GM11168 (cell line): ENCODE results near the gene RPS6KA5.

Experiments
- in situ Hi-C: fragments of 300-500 bp; cut with MboI; formaldehyde crosslinking; loops from one replicate; pipeline ENCODE4 v1.12.0; 2022; ENCODE audit warnings: low sequenced_read_pairs; ENCODE audit not compliant: unreplicated experiment

Gene RPS6KA5

DNA sequence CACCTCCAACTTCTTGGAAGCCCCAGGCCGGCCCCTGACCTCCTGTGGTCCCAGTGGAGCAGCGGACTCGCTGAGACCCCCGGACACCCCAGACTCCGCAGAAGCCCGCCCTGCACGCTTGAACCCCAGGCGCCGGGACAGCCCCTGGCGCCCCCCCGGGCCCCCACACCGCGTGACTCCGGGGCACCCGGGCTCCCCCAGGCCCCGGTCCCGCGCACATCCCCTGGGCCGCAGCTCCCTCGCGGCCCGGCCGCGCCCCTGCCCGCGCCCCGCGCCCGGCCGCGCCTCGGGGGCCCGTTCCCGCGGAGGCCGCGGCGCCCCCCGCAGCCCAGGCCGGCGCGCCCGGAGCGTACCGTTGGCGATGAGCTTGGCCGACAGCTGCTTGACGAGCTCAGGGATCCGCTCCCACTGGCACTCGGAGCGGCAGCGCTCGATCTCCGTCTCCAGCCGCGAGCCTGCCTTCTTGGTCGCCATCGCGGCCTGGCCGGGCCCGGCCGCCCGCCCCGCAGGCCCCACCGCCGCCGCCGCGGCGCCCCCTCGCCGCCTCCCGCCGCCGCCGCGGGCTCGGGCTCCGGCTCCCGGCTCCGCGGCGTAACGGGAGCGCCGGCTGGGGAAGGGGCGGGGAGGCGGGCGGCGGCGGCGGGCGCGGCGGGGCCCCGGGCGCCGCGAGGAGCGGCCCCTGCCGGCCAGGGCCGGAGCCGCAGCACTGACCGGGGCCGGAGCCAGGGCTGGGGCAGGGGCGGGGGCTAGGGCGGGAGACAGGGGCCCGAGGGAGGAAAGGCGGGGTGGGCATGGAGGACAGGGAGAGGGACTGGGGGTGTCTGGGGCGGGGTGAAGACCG is 244.4 kb downstream of the RPS6KA5 start, which contains the start of gene TTC7B:
Gene TTC7B, minus strand, starts transcription at position 609 of the 841 bp plus-strand sequence. Its CDS starts 135 bp downstream, at position 474.
- in situ Hi-C loops, result no loop called here

DNA sequence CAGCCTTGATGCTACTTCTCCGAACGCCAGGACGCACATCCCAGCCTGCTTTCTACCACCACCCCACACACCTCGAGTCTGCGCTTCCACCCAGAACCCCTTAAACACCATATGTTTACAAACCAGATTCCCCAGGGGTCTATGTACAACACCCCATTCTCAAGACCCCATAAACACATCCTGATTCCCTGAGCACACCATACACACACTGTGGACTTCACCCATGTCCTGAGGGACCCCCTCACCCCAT is 244.9 kb downstream of the RPS6KA5 start:
- in situ Hi-C loops, result no loop called here

- in situ Hi-C loops, result no loop called here
Measured at GRCh38 chr14:90814806-90815571, 245.5 kb downstream of the RPS6KA5 start.

GRCh38 chr14:90813442-90813841 is 247.0 kb downstream of the RPS6KA5 start:
- in situ Hi-C loops, result no loop called here

GRCh38 chr14:90812109-90812508 is 248.3 kb downstream of the RPS6KA5 start:
- in situ Hi-C loops, result no loop called here

- in situ Hi-C loops, result no loop called here
Measured at GRCh38 chr14:90811641-90812040, 248.8 kb downstream of the RPS6KA5 start.

DNA sequence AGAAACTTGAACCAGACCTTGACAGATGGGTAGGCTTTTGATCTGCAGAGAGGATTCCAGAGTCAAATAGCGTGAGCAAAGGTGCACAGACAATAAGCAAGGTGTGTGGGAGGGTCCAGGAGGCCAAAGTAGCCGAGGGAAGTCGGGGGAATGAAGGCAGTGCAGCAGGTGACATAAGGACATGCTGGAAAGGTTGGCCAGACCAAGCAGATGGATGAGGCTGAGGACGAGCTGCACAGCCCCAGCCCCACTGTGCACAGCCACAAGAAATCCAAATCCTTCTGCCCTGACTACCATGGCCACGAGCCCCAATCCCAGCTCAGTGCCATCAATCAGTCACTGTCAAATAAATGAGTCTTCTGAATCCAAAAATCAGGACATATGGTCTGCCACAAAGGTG is 249.6 kb downstream of the RPS6KA5 start:
- in situ Hi-C loops, result no loop called here

- in situ Hi-C loops, result no loop called here
Measured at GRCh38 chr14:90809530-90810312, 250.7 kb downstream of the RPS6KA5 start.

GRCh38 chr14:90808759-90809529 is 251.5 kb downstream of the RPS6KA5 start:
- in situ Hi-C loops, result no loop called here

DNA sequence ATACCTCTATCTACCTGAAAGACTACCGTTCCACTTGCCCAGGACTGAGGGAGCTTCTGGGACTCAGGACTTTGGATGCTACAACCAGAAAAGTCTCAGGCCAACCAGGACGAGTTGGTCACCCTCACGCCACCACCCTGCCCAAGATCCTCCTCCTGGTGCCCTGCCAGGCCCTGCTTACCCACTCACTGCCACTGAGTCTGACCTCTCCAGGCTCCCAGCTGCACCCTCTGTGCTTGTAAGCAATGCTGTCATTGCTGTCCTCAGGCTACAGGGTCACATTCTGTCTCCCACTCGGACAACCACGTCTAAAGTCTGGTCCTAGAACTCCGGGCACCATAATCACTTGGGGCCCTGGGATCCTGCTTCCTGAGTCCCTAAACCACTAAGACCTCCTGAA is 253.4 kb downstream of the RPS6KA5 start:
- in situ Hi-C loops, result no loop called here

DNA sequence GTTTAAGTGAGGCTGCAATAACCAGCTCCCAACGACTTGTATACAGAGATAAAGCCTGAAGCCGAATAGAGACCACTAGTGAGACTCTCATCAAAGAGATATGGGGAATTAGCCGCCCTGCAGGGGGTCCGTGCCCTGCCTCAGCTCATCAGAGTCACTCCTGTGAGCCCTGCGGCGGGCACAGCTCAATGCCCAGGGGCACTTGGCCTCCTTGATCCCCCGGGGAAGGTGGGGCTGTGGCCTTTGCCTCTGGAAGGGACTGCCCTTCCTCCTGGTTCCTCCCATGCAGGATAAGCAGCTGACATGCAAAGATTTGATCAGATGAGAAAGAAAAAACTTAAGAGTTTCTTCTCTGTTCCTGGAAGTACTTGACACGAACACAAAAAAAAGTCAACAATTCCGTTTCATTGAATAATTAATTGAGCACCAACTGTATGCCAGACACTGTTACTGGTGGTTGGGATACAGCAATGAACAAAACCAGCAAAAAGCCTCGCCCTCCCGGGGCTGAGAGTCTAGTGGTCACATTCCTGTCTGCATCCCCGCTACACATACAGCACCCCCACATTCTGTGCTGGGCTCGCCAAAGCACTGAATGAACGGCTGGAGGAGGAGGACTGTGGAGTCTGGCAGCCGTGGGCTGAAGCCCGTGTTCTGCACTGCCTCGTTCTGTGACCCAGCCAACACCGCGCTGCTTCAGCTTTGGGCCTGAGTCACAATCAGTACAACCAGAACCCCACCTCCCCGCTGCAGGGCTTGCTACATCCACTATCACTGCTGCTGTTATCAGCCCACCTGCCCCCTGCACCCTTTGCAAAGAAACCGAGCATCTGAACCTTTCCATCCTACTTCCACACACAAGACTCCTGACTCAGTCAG is 254.5 kb downstream of the RPS6KA5 start:
- in situ Hi-C loops, result no loop called here

DNA sequence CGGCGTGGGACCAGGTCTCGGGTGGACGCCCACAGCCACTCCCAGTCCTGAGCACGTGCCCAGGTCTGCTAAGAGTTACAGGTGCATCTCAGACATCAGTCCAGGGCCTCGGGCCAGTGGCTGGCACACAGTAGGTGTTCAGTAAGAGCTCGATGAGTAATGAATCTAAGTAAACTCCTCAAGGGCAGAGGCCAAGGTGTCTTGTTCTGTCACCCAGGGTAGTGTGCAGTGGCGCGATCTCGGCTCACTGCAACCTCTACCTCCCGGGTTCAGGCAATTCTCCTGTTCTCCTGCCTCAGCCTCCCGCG is 255.4 kb downstream of the RPS6KA5 start:
- in situ Hi-C loops, result no loop called here

- in situ Hi-C loops, result no loop called here
Measured at GRCh38 chr14:90804292-90805083, 256.0 kb downstream of the RPS6KA5 start.

DNA sequence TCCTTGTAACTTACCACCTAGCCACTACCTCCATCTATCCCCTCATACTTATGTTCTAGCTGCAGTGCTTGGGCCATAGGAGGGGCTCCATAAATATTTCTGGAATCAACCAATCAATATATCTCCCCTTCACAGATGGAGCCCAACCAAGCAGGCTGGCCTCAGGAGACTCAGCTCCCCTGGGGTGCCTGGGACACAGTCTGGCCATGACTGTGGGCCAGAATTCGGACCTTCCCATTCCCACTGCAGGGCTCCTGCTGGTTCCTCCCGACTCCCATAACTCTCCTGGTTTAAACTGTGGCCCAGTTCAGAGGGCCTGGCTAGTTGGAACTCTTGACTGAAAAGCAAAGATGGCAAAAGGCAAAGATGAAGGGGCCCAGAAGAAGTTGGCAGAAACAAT is 257.2 kb downstream of the RPS6KA5 start:
- in situ Hi-C loops, result no loop called here

- in situ Hi-C loops, result no loop called here
Measured at GRCh38 chr14:90799420-90799819, 261.0 kb downstream of the RPS6KA5 start.

DNA sequence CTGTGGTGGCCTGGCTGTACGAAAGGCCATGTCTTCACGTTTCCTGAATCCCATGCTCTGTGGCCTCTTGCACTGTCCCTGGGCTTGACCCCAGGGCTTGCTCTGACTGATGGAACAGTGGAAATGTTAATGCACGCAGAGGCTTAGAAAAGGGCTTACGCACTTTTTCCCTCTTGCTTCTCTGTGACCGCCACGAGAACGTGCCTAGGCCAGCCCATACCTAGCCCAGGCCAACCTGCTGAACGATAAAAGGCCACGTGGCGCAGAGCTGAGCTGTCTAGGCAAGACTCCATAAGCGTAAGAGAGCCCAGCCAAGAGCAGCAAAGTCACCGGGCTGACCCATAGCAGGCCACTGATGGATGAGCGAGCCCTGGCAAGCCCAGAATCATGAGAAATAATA is 262.5 kb downstream of the RPS6KA5 start:
- in situ Hi-C loops, result no loop called here
